Measurements from ENCODE around the gene PTPN14. TPM values are rescaled to one million over a fixed set of nuclear protein-coding genes. Genes with fewer than 3 reads are reported as not detected.

Gene PTPN14
- total and polyA plus RNA-seq, 2 of the 8 experiments (the other 6 are each of a cell fraction or from before 2014, with no cell fraction given): 14.4 to 93.6 TPM

GRCh38 chr1:214573386-214574318 lies 22.2 kb upstream of the PTPN14 start:
- WGBS, 2 experiments (ENCODE audit: extremely low coverage in 1 of 2, insufficient coverage in 1 of 2, insufficient read length in 1 of 2, insufficient replicate concordance in 2 of 2, low coverage in 1 of 2, low lambda C conversion rate in 2 of 2, missing lambda C conversion rate in 1 of 2): 91% methylated on average over 11 of the region's 11 CpGs; no CpG with 5 or more reads in 1 of the 2 experiments
- no peak overlapping the region for H2BK12ac ChIP-seq (ENCODE audit: low read depth, low read length)
- no peak overlapping the region for H3K23ac ChIP-seq (ENCODE audit: insufficient read length)
- no peak overlapping the region for H3K4me3 ChIP-seq (ENCODE audit: extremely low read depth in 1 of 4, insufficient read depth in 2 of 4, low read depth in 3 of 4, low read length in 4 of 4)
- H3K9me3 ChIP-seq (ENCODE audit: insufficient read depth in 2 of 2, low read depth in 1 of 2, low read length in 1 of 2): peaks cover 12 to 19% of the 10 kb centered on the region in 2 experiments; a peak in 3 of 4 replicates
- no peak overlapping the region for H4K91ac ChIP-seq (replicated peaks; ENCODE audit: insufficient read length, low read length)
- no peak overlapping the region for H2BK15ac ChIP-seq (ENCODE audit: low read length)
- no peaks in the 10 kb centered on the region for H3K4me1 ChIP-seq (replicated peaks in 1 of 4; ENCODE audit: control insufficient read depth in 3 of 4, insufficient read depth in 4 of 4, low read length in 3 of 4)
- H3K23me2 ChIP-seq (ENCODE audit: low read depth, low read length): no peaks in the 10 kb centered on the region; the same call in 1 of the 2 replicates
- CTCF ChIA-PET (ENCODE audit: partially characterized antibody): interaction anchor here (0.7 to 2.4 kb wide), 8 partner anchors 11 to 1131 kb away, joined by 3 to 12 read pairs (median 4); no protein-coding TSS in a partner anchor
- TF ChIP-seq CBX8 (IDR thresholded peaks at IDR 0.05; ENCODE audit: borderline replicate concordance, low read depth, low read length) (no peak), SRF (IDR thresholded peaks at IDR 0.05; ENCODE audit: low read depth, low read length) (no peak), TEAD4 (IDR thresholded peaks at IDR 0.05; ENCODE audit: low read depth, low read length) (no peak), CTBP2 (IDR thresholded peaks at IDR 0.05; ENCODE audit: borderline replicate concordance, insufficient read depth, insufficient read length, low read length) (no peak), TBP (IDR thresholded peaks at IDR 0.05; ENCODE audit: low read depth, low read length) (no peak), NANOG (IDR thresholded peaks at IDR 0.05; ENCODE audit: insufficient read depth, low read depth, low read length, poor library complexity, severe bottlenecking) (no peak), RBBP5 (IDR thresholded peaks at IDR 0.05; ENCODE audit: borderline replicate concordance, low read depth, low read length) (no peak), E2F6 (IDR thresholded peaks at IDR 0.05) (no peak), RAD21 (IDR thresholded peaks at IDR 0.05 in 1 of 2, conservative IDR thresholded peaks at IDR 0.05 in 1 of 2; ENCODE audit: low read depth in 2 of 2, low read length in 2 of 2) (no peak), SP1 (IDR thresholded peaks at IDR 0.05; ENCODE audit: low read depth, low read length) (no peak)
- no peak overlapping the region for H2BK5ac ChIP-seq (ENCODE audit: low read depth, low read length)
- H2AK5ac ChIP-seq (ENCODE audit: low read depth, low read length): no peak overlapping the region
- FAIRE-seq: no peak
- no peak overlapping the region for H3K14ac ChIP-seq (ENCODE audit: insufficient read length)
- H3K27ac ChIP-seq (ENCODE audit: low read depth, low read length): no peak overlapping the region
- no peaks in the 10 kb centered on the region for H3K79me2 ChIP-seq (ENCODE audit: control insufficient read depth in 1 of 2, insufficient read depth in 2 of 2, low read length in 2 of 2)
- no peak overlapping the region for H2AFZ ChIP-seq (ENCODE audit: low read length)
- POLR2A ChIA-PET (ENCODE audit: partially characterized antibody): interaction anchor here (4.3 kb wide), 1 partner anchor 21 kb away, joined by 17 read pairs; the partner anchor contains the start of gene PTPN14
- peaks cover 0 to 1% (median 0%) of the 10 kb centered on the region in 4 experiments; a peak in 1 of 7 replicates for H3K27me3 ChIP-seq (replicated peaks in 1 of 4; ENCODE audit: control insufficient read depth in 3 of 4, extremely low read depth in 1 of 4, insufficient read depth in 3 of 4, low read length in 3 of 4)
- H3K56ac ChIP-seq (replicated peaks; ENCODE audit: insufficient read length, low read depth, low read length): no peak overlapping the region
- no peak overlapping the region for H3K9ac ChIP-seq (replicated peaks in 1 of 4; ENCODE audit: extremely low read depth in 1 of 4, low read depth in 3 of 4, low read length in 3 of 4)
- no peak overlapping the region for H3K4me2 ChIP-seq (ENCODE audit: insufficient read depth in 1 of 2, low read depth in 2 of 2, low read length in 2 of 2)
- H2BK120ac ChIP-seq (replicated peaks; ENCODE audit: low read depth, low read length): no peak overlapping the region
- no peak for DNase-seq (ENCODE audit: low read depth in 1 of 2, low spot score in 2 of 2)
- H3K36me3 ChIP-seq (ENCODE audit: control insufficient read depth in 2 of 4, insufficient read depth in 4 of 4, low read length in 3 of 4): no peaks in the 10 kb centered on the region
- no peak overlapping the region for H3K18ac ChIP-seq (ENCODE audit: extremely low read depth, low read length)
- H3K4ac ChIP-seq (replicated peaks; ENCODE audit: insufficient read length, low read depth, low read length): no peak overlapping the region
- H4K8ac ChIP-seq (ENCODE audit: extremely low read depth, insufficient read depth, low read length): no peak overlapping the region
- no peak overlapping the region for H4K5ac ChIP-seq (ENCODE audit: insufficient read length, low read depth, low read length)
- no peaks in the 10 kb centered on the region for H4K20me1 ChIP-seq (replicated peaks in 1 of 2; ENCODE audit: control insufficient read depth in 1 of 2, insufficient read depth in 2 of 2, low read length in 2 of 2)
- H2BK20ac ChIP-seq (ENCODE audit: low read length): no peak overlapping the region
- no peaks in the 10 kb centered on the region for H3K79me1 ChIP-seq (ENCODE audit: low read depth, low read length)
